Activated naive CD4-positive, alpha-beta T cell treated with anti-CD3 and anti-CD28 coated beads for 36 hours (primary cell): ENCODE measurements around the gene GPX1. TPM values are rescaled to one million over a fixed set of nuclear protein-coding genes. Genes with fewer than 3 reads are reported as not detected.
A peak's percentile ranks its signal among the peaks of the same experiment; 100 is the strongest.
"Not testable (repeated sequence)": the region's sequence is repeated elsewhere in the genome, so short reads cannot be mapped to it uniquely, and the experiment has no call there.

Experiments
- CTCF ChIA-PET: fragments of 350-600 bp; sonication (Branson Sonifier 250); formaldehyde crosslinking; loops from one replicate; lab custom pipeline; 2021; ENCODE audit warnings: antibody characterized with exemption; lab: Charles Lee
- DNase-seq: peaks from one replicate; pipeline ENCODE4 v3.0.0-alpha.2; 2020
- H3K27ac Mint-ChIP-seq: one replicate; pipeline ENCODE4 v1.8.0; 2021; ENCODE audit warnings: mild to moderate bottlenecking, mixed read lengths
- H3K27me3 Mint-ChIP-seq: one replicate; pipeline ENCODE4 v1.8.0; 2021; ENCODE audit warnings: low read depth, mixed read lengths
- H3K36me3 Mint-ChIP-seq: one replicate; pipeline ENCODE4 v1.8.0; 2021; ENCODE audit warnings: low read depth, mixed read lengths
- H3K4me1 Mint-ChIP-seq: one replicate; pipeline ENCODE4 v1.8.0; 2021; ENCODE audit warnings: low read depth, mixed read lengths
- H3K4me3 Mint-ChIP-seq: one replicate; pipeline ENCODE4 v1.8.0; 2021; ENCODE audit warnings: mild to moderate bottlenecking, moderate library complexity, mixed read lengths
- H3K9me3 Mint-ChIP-seq: one replicate; pipeline ENCODE4 v1.8.0; 2021; ENCODE audit warnings: mixed read lengths
- intact Hi-C: fragments of 100-400 bp; cut with micrococcal nuclease; formaldehyde crosslinking; loops from one replicate; pipeline ENCODE4 v1.15.1; 2023
- total RNA-seq, 2 experiments: library from RNA; stranded (reverse); gene quantifications; one replicate each; pipeline ENCODE4 v1.2.3, GENCODE V29; 2021

Gene GPX1
- total RNA-seq, 2 experiments from 2014 or later = 198 to 202 TPM

GRCh38 chr3:49385617-49386016 is 27.5 kb upstream of the GPX1 start:
- CTCF ChIA-PET = no interaction called here
- no peak overlapping the region for H3K4me3 Mint-ChIP-seq
- no peaks in the 10 kb centered on the region for H3K27me3 Mint-ChIP-seq
- H3K9me3 Mint-ChIP-seq = no peaks in the 10 kb centered on the region
- H3K27ac Mint-ChIP-seq = no peak overlapping the region
- intact Hi-C loops = no loop called here
- H3K4me1 Mint-ChIP-seq = peaks cover 52% of the 10 kb centered on the region
- DNase-seq = no peak
- peaks cover 10% of the 10 kb centered on the region for H3K36me3 Mint-ChIP-seq

DNA sequence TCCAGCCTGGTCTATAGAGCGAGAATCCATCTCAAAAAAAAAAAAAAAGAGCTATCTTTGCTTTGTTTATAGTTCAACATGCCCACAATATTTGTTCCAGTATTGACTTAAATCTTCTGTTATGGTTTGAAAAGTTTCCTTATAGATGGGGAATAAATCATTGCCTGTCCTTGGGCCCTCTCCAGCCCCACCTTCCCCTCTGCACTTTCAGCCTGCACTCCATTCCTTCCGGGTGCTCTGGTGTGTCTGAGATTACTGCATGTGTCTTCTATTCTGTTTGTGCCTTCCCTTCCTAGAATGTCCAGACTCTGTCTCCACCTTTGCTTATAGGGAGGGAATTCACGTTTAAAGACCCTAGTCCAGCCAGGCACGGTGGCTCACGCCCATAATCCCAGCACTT is 25.2 kb upstream of the GPX1 start:
- peaks cover 6% of the 10 kb centered on the region for H3K36me3 Mint-ChIP-seq
- H3K4me3 Mint-ChIP-seq = no peak overlapping the region
- DNase-seq = no peak
- H3K27ac Mint-ChIP-seq = no peak overlapping the region
- H3K9me3 Mint-ChIP-seq = no peaks in the 10 kb centered on the region
- no peaks in the 10 kb centered on the region for H3K27me3 Mint-ChIP-seq
- intact Hi-C loops = no loop called here
- CTCF ChIA-PET = no interaction called here
- H3K4me1 Mint-ChIP-seq = peaks cover 55% of the 10 kb centered on the region

DNA sequence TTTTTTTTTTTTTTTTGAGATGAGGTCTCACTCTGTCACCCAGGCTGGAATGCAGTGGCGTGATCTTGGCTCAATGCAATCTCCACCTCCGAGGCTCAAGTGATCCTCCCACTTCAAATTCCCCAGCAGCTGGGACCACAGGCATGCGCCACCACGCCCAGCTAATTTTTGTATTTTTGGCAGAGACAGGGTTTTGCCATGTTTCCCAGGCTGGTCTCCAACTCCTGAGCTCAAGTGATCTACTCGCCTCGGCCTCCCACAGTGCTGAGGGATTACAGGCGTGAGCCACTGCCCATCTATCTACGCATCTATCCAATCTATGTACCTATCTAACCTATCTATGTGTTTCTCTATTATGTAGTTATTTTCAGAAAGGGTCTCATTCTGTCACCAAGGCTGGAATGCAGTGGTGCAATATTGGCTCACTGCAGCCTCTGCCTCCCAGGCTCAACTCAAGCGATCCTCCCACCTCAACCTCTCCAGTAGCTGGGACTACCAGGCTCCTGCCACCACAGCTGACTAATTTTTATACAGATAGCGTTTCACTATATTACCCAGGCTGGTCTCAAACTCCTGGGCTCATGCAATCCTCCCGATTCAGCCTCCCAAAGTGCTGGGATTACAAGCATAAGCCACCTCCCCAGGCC is 20.2 kb upstream of the GPX1 start:
- Mint-ChIP-seq H3K27ac (peak overlapping the region; percentile 84), H3K9me3 (no peaks in the 10 kb centered on the region), H3K36me3 (peaks cover 16% of the 10 kb centered on the region), H3K4me3 (no peak overlapping the region), H3K4me1 (peaks cover 45% of the 10 kb centered on the region), H3K27me3 (no peaks in the 10 kb centered on the region)
- DNase-seq = no peak
- intact Hi-C loops = no loop called here
- CTCF ChIA-PET = no interaction called here

DNA sequence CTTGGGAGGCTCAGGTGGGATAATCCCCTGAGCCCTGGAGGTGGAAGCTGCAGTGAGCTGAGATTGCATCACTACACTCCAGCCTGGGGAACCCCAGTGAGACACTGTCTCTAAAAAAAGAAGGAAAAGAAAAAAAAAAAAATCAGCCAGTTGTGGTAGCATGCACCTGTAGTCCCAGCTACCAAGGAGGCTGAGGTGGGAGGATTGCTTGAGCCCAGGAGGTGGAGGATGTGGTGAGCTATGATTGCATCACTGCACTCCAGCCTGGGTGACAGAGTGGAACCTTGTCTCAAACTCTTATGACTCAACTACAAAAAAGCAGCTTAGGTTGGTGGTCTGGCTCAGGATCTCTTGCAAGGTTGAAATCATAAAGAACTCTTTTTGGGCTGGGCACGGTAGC is 19.3 kb upstream of the GPX1 start:
- DNase-seq = peak; percentile 89
- intact Hi-C loops = loop anchor here (1.0 kb wide), 3 partner anchors 19 to 37 kb away; partner anchors contain the start of genes GPX1 and USP4
- H3K4me1 Mint-ChIP-seq = peaks cover 43% of the 10 kb centered on the region
- H3K9me3 Mint-ChIP-seq = no peaks in the 10 kb centered on the region
- peak overlapping the region; percentile 87 for H3K27ac Mint-ChIP-seq
- no peaks in the 10 kb centered on the region for H3K27me3 Mint-ChIP-seq
- no peak overlapping the region for H3K4me3 Mint-ChIP-seq
- H3K36me3 Mint-ChIP-seq = peaks cover 22% of the 10 kb centered on the region
- CTCF ChIA-PET = no interaction called here

GRCh38 chr3:49371946-49372345 is 13.8 kb upstream of the GPX1 start:
- Mint-ChIP-seq H3K27ac (no peak overlapping the region), H3K27me3 (no peaks in the 10 kb centered on the region), H3K36me3 (peaks cover 35% of the 10 kb centered on the region), H3K4me1 (peaks cover 18% of the 10 kb centered on the region), H3K4me3 (no peak overlapping the region), H3K9me3 (no peaks in the 10 kb centered on the region)
- no peak for DNase-seq
- CTCF ChIA-PET = no interaction called here
- intact Hi-C loops = no loop called here

- H3K4me3 Mint-ChIP-seq = no peak overlapping the region
- H3K4me1 Mint-ChIP-seq = peaks cover 14% of the 10 kb centered on the region
Measured at GRCh38 chr3:49370585-49371290, 12.6 kb upstream of the GPX1 start.

GRCh38 chr3:49362561-49362960 is 4.4 kb upstream of the GPX1 start:
- H3K4me1 Mint-ChIP-seq = peaks cover 13% of the 10 kb centered on the region
- no peaks in the 10 kb centered on the region for H3K27me3 Mint-ChIP-seq
- H3K27ac Mint-ChIP-seq = peak overlapping the region; percentile 75
- peaks cover 53% of the 10 kb centered on the region for H3K36me3 Mint-ChIP-seq
- no peak for DNase-seq
- CTCF ChIA-PET = interaction anchor here (0.7 kb wide), 1 partner anchor 24 kb away, joined by 4 read pairs; no protein-coding TSS in a partner anchor
- H3K4me3 Mint-ChIP-seq = no peak overlapping the region
- intact Hi-C loops = no loop called here
- H3K9me3 Mint-ChIP-seq = no peaks in the 10 kb centered on the region

More at GRCh38 chr3:49370585-49371290, 12.6 kb upstream of the GPX1 start:
- H3K9me3 Mint-ChIP-seq = no peaks in the 10 kb centered on the region
- H3K36me3 Mint-ChIP-seq = peaks cover 45% of the 10 kb centered on the region
- CTCF ChIA-PET = no interaction called here
- no peaks in the 10 kb centered on the region for H3K27me3 Mint-ChIP-seq
- no peak for DNase-seq
- peak overlapping the region; percentile 67 for H3K27ac Mint-ChIP-seq
- intact Hi-C loops = no loop called here

- CTCF ChIA-PET = interaction anchor here (1.0 to 1.7 kb wide), 4 partner anchors 14 to 90 kb away, joined by 3 to 13 read pairs (median 7); partner anchors contain the start of gene USP4
- H3K27me3 Mint-ChIP-seq = no peaks in the 10 kb centered on the region
- peaks cover 26% of the 10 kb centered on the region for H3K4me1 Mint-ChIP-seq
- intact Hi-C loops = loop anchor here (5.0 kb wide), 1 partner anchor 337 kb away; the partner anchor contains the start of gene NDUFAF3
- H3K36me3 Mint-ChIP-seq = peaks cover 55% of the 10 kb centered on the region
- peak overlapping the region; percentile 92 for H3K4me3 Mint-ChIP-seq
- H3K9me3 Mint-ChIP-seq = no peaks in the 10 kb centered on the region
- DNase-seq = no peak
- peak overlapping the region; percentile 94 for H3K27ac Mint-ChIP-seq
Measured at GRCh38 chr3:49359623-49360022, 1.5 kb upstream of the GPX1 start.

- peaks cover 56% of the 10 kb centered on the region for H3K36me3 Mint-ChIP-seq
- H3K4me1 Mint-ChIP-seq = peaks cover 25% of the 10 kb centered on the region
- H3K27ac Mint-ChIP-seq = peak overlapping the region; percentile 94
- CTCF ChIA-PET = interaction anchor here (0.6 to 1.7 kb wide), 5 partner anchors 14 to 443 kb away, joined by 3 to 13 read pairs (median 5); partner anchors contain the start of gene USP4
- H3K9me3 Mint-ChIP-seq = no peaks in the 10 kb centered on the region
- peak overlapping the region; percentile 92 for H3K4me3 Mint-ChIP-seq
- H3K27me3 Mint-ChIP-seq = no peaks in the 10 kb centered on the region
- DNase-seq = peak; percentile 52
- intact Hi-C loops = loop anchor here (1.0 to 5.0 kb wide), 5 partner anchors 18 to 337 kb away; partner anchors contain the start of genes NDUFAF3, TCTA and USP4
Measured at GRCh38 chr3:49358884-49359225, 702 bp upstream of the GPX1 start.

- DNase-seq = peak; percentile 66
- CTCF ChIA-PET = interaction anchor here (1.1 to 1.7 kb wide), 3 partner anchors 14 to 92 kb away, joined by 9 to 13 read pairs (median 11); partner anchors contain the start of gene USP4
- intact Hi-C loops = loop anchor here (1.0 to 5.0 kb wide), 5 partner anchors 17 to 335 kb away; partner anchors contain the start of genes NDUFAF3, TCTA and USP4
- Mint-ChIP-seq H3K4me3 (peak overlapping the region; percentile 92), H3K27ac (peak overlapping the region; percentile 94), H3K4me1 (peaks cover 20% of the 10 kb centered on the region), H3K36me3 (peaks cover 51% of the 10 kb centered on the region)
- not testable (repeated sequence) for H3K9me3 Mint-ChIP-seq, H3K27me3 Mint-ChIP-seq
Measured at GRCh38 chr3:49357443-49358216, 523 bp downstream of the GPX1 start.

DNA sequence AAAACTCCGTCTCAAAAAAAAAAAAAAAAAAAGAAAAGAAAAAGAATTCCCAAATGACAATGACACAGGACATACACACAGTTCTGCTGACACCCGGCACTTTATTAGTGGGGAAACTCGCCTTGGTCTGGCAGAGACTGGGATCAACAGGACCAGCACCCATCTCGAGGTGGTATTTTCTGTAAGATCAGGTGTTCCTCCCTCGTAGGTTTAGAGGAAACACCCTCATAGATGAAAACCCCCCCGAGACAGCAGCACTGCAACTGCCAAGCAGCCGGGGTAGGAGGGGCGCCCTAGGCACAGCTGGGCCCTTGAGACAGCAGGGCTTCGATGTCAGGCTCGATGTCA is 1.1 kb downstream of the GPX1 start:
- not testable (repeated sequence) for DNase-seq, H3K9me3 Mint-ChIP-seq, H3K27me3 Mint-ChIP-seq
- Mint-ChIP-seq H3K36me3 (peaks cover 45% of the 10 kb centered on the region), H3K4me3 (peak overlapping the region; percentile 92), H3K4me1 (peaks cover 20% of the 10 kb centered on the region), H3K27ac (peak overlapping the region; percentile 94)
- intact Hi-C loops = loop anchor here (5.0 kb wide), 1 partner anchor 335 kb away; the partner anchor contains the start of gene NDUFAF3
- CTCF ChIA-PET = interaction anchor here (1.1 to 1.5 kb wide), 2 partner anchors 14 to 17 kb away, joined by 9 to 11 read pairs; partner anchors contain the start of gene USP4
